Upper lobe of left lung (tissue), 6 donors: ENCODE results near the gene B3GALT2. TPM values are rescaled to one million over a fixed set of nuclear protein-coding genes. Genes with fewer than 3 reads are reported as not detected.

Experiments used
- ATAC-seq, 2 donors: fragments of 200-7000 bp; cut with Tn5 transposase; one replicate each; pipeline ENCODE4 v1.9.1; 2022; ENCODE audit warnings: mild to moderate bottlenecking in 2 of 2, moderate library complexity in 2 of 2; ENCODE audit not compliant: low FRiP score in 2 of 2
- DNase-seq, 2 donors: peaks; one replicate each; pipeline ENCODE4 v3.0.0-alpha.2; 2019 to 2020
- H3K27ac ChIP-seq, 4 donors: fragments of 200-600 bp; sonication (generic); one replicate each; pipeline ENCODE4 v1.5.1; 2016 to 2019
- H3K27me3 ChIP-seq, 4 donors: fragments of 200-600 bp; sonication (generic); one replicate each; pipeline ENCODE4 v1.5.1; 2017 to 2019
- H3K36me3 ChIP-seq, 4 donors: fragments of 200-600 bp; sonication (generic); one replicate each; pipeline ENCODE4 v1.5.1; 2016 to 2019
- H3K4me1 ChIP-seq, 4 donors: fragments of 200-600 bp; sonication (generic); one replicate each; pipeline ENCODE4 v1.5.1; 2018 to 2019
- H3K4me3 ChIP-seq, 4 donors: fragments of 200-600 bp; sonication (generic); one replicate each; pipeline ENCODE4 v1.5.1; 2017 to 2019; ENCODE audit warnings: mild to moderate bottlenecking in 2 of 4, moderate library complexity in 1 of 4
- H3K9me3 ChIP-seq, 4 donors: fragments of 200-600 bp; sonication (generic); one replicate each; pipeline ENCODE4 v1.5.1; 2018 to 2019
- EP300 ChIP-seq, 4 donors: sonication (generic); formaldehyde crosslinking; IDR thresholded peaks; one replicate each; pipeline ENCODE4 v1.5.1; 2017; ENCODE audit warnings: antibody characterized with exemption in 4 of 4, control low read depth in 2 of 4
- POLR2A ChIP-seq, 4 donors: fragments of 450-650 bp; IDR thresholded peaks; one replicate each; pipeline ENCODE4 v1.5.1; 2016 to 2017; ENCODE audit warnings: antibody characterized with exemption in 4 of 4, mild to moderate bottlenecking in 2 of 4
- POLR2AphosphoS5 ChIP-seq, 2 donors: sonication (generic); formaldehyde crosslinking; IDR thresholded peaks; one replicate each; pipeline ENCODE4 v1.5.1; 2017; ENCODE audit warnings: antibody characterized with exemption in 2 of 2
- WGBS, 2 donors: methylation state at CpG; one replicate each; pipeline ENCODE4 v1.1.5; 2017 to 2018; 5-methylcytosine and 5-hydroxymethylcytosine counted together
- total RNA-seq, 6 donors: library from RNA; depleted of rRNA in 4 of 6; stranded (reverse); fragments of >200 nt in 4 of 6; gene quantifications; one replicate each; pipeline versions ENCODE4 v1.1.0 to v1.2.1, GENCODE V29; 2016 to 2021
- TF ChIP-seq, protein P1 (sequence below), 6 experiments: fragments of 450-650 bp in 4 of 6; fragments of 200-600 bp in 2 of 6; sonication (generic) in 2 of 6; IDR thresholded peaks; one replicate each; pipeline ENCODE4 v1.5.1; 2016 to 2019; ENCODE audit warnings: antibody characterized with exemption in 6 of 6
- donor health status: DM: no; HTN: no; CAD: no; lungs with moderate emphysema.
- donor health status: DM: no; HTN: yes; CAD: no; lungs with severe emphysema.

Gene B3GALT2
- total RNA-seq, 6 donors from 2014 or later: 0.44 to 3.3 (median 1.5) TPM

DNA sequence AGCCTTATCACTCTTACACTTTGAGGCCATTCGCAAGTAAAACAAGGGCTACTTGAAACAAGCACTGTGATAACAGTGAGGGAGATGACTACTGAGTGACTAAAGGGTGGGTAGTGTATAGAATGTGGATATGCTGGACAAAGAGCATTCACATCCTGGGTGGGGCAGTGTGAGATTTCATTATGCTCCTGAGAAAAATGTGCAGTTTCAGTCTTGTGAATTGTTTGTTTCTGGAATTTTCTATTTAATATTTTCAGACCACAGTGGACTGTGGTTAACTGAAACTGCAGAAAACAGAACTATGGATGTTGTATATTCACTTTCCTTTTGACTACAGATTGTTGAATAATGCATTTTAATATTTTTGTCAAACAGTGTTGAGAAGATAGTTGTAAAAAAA is 25.1 kb upstream of the B3GALT2 start:
- Histone ChIP-seq H3K36me3 (peaks cover 0 to 23% (median 0%) of the 10 kb centered on the region in 4 donors), H3K4me3 (no peak overlapping the region), H3K9me3 (peaks cover 0 to 8% (median 6%) of the 10 kb centered on the region in 4 donors), H3K27me3 (no peaks in the 10 kb centered on the region), H3K27ac (no peak overlapping the region), H3K4me1 (no peaks in the 10 kb centered on the region)
- 59 to 65% methylated on average over 1 of the region's 1 CpG for WGBS, 2 donors
- DNase-seq: no peak
- no peak for TF ChIP-seq EP300 (IDR thresholded peaks at IDR 0.05)
- TF ChIP-seq, protein P1, sequence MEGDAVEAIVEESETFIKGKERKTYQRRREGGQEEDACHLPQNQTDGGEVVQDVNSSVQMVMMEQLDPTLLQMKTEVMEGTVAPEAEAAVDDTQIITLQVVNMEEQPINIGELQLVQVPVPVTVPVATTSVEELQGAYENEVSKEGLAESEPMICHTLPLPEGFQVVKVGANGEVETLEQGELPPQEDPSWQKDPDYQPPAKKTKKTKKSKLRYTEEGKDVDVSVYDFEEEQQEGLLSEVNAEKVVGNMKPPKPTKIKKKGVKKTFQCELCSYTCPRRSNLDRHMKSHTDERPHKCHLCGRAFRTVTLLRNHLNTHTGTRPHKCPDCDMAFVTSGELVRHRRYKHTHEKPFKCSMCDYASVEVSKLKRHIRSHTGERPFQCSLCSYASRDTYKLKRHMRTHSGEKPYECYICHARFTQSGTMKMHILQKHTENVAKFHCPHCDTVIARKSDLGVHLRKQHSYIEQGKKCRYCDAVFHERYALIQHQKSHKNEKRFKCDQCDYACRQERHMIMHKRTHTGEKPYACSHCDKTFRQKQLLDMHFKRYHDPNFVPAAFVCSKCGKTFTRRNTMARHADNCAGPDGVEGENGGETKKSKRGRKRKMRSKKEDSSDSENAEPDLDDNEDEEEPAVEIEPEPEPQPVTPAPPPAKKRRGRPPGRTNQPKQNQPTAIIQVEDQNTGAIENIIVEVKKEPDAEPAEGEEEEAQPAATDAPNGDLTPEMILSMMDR (IDR thresholded peaks at IDR 0.05): no peak
- TF ChIP-seq POLR2A (IDR thresholded peaks at IDR 0.05): no peak
- no peak for TF ChIP-seq POLR2AphosphoS5 (IDR thresholded peaks at IDR 0.05)
- no peak for ATAC-seq

DNA sequence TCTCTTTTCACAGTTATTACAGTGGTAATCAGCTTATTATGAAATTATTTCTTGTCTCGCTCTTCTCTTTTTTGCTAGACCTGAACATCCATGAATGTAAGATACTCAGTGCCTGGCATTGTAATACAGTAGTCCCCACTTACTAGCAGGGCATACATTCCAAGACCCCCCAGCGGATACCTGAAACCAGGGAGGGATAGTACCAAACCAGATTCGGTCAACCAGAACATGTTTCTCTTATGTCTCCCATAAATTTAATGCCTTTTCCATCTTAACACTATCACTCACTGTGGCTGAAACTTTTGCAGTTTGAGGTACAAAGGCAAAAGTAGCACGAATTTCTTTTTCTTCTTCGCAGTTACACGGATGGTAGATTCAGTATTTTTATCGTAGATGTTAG is 24.6 kb upstream of the B3GALT2 start:
- Histone ChIP-seq H3K4me3 (no peak overlapping the region), H3K36me3 (peaks cover 0 to 23% (median 0%) of the 10 kb centered on the region in 4 donors), H3K4me1 (no peaks in the 10 kb centered on the region), H3K27me3 (no peaks in the 10 kb centered on the region), H3K27ac (no peak overlapping the region), H3K9me3 (peaks cover 0 to 8% (median 6%) of the 10 kb centered on the region in 4 donors)
- DNase-seq (no peak), ATAC-seq (no peak)
- TF ChIP-seq EP300 (IDR thresholded peaks at IDR 0.05) (no peak), POLR2A (IDR thresholded peaks at IDR 0.05) (no peak), POLR2AphosphoS5 (IDR thresholded peaks at IDR 0.05) (no peak)
- TF ChIP-seq, protein P1 (IDR thresholded peaks at IDR 0.05): no peak
- 93 to 95% methylated on average over 7 of the region's 7 CpGs for WGBS, 2 donors

DNA sequence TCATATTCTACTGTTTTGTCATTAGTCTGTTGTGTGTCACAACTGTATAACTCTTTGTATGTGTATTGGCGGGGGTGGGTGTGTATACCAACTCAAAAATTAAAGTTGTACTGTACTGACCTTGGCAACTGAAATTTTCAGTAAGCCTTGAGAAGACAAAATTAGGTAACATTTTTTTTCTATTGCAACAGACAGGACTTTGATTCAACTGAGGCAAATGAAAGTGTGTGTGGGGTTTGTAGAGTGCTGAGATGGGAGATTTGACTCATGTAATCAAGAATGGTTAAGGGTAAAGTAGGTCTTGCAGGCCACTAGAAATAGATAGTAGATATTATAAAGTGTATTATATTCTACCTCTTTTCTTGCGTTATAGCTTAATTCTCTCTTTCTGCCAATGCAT is 14.6 kb upstream of the B3GALT2 start:
- no peak for DNase-seq
- ATAC-seq: no peak
- WGBS, 2 donors: 96 to 97% methylated on average over 2 of the region's 2 CpGs
- Histone ChIP-seq H3K36me3 (no peaks in the 10 kb centered on the region), H3K4me1 (no peaks in the 10 kb centered on the region), H3K27ac (no peak overlapping the region), H3K9me3 (no peaks in the 10 kb centered on the region), H3K4me3 (no peak overlapping the region), H3K27me3 (no peaks in the 10 kb centered on the region)
- no peak for TF ChIP-seq POLR2A (IDR thresholded peaks at IDR 0.05)
- TF ChIP-seq EP300 (IDR thresholded peaks at IDR 0.05): no peak
- TF ChIP-seq, protein P1 (IDR thresholded peaks at IDR 0.05): no peak
- no peak for TF ChIP-seq POLR2AphosphoS5 (IDR thresholded peaks at IDR 0.05)

DNA sequence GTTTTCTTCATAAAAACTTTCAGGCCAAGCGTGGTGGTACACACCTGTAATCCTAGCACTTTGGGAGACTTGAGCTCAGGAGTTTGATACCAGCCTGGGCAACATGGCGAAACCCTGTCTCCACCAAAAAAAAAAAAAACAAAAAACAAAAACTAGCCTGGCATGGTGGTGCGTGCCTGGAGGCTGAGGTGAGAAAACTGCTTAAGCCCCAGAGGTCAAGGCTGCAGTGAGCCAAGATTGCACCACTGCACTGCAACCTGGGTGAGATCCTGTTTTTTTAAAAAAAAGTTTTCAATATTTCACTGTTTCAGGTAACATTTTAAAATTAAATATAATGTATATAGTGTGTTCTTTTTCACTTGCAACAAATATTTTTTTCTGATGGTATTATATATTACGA is 13.5 kb upstream of the B3GALT2 start:
- TF ChIP-seq POLR2AphosphoS5 (IDR thresholded peaks at IDR 0.05) (no peak), EP300 (IDR thresholded peaks at IDR 0.05) (no peak), POLR2A (IDR thresholded peaks at IDR 0.05) (no peak)
- TF ChIP-seq, protein P1 (IDR thresholded peaks at IDR 0.05): no peak
- no peak for ATAC-seq
- Histone ChIP-seq H3K4me3 (no peak overlapping the region), H3K27me3 (no peaks in the 10 kb centered on the region), H3K4me1 (no peaks in the 10 kb centered on the region), H3K27ac (no peak overlapping the region), H3K36me3 (no peaks in the 10 kb centered on the region), H3K9me3 (no peaks in the 10 kb centered on the region)
- 97% methylated on average over 4 of the region's 4 CpGs for WGBS, 2 donors
- DNase-seq: no peak

DNA sequence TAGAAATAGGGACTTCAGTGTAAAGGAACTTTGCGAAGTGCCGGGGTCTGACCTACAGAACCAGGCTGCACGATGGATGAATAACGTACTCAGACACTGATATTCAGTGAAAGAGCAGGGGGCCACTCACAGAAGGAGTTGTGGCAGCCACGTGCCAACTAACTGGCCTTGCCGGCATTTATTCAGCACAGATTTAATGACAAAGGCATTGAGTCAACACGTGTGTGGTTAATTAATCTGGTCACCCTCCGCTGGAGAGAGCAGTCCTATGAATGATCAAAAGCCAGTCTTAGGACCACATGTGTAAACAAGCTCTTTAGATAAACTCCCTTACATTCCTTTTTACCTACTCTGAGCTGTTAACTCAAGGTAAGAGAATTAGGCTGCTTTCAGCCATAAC is 6.2 kb upstream of the B3GALT2 start:
- H3K4me1 ChIP-seq: peaks cover 7 to 21% (median 11%) of the 10 kb centered on the region in 4 donors
- H3K4me3 ChIP-seq: no peak overlapping the region
- H3K27ac ChIP-seq: no peak overlapping the region
- ATAC-seq: no peak
- TF ChIP-seq EP300 (IDR thresholded peaks at IDR 0.05) (no peak), POLR2A (IDR thresholded peaks at IDR 0.05) (no peak), POLR2AphosphoS5 (IDR thresholded peaks at IDR 0.05) (no peak)
- TF ChIP-seq, protein P1 (IDR thresholded peaks at IDR 0.05): no peak
- WGBS, 2 donors: 97 to 99% methylated on average over 8 of the region's 8 CpGs
- no peak for DNase-seq
- peaks cover 0 to 6% (median 2%) of the 10 kb centered on the region in 4 donors for H3K9me3 ChIP-seq
- H3K36me3 ChIP-seq: no peaks in the 10 kb centered on the region
- no peaks in the 10 kb centered on the region for H3K27me3 ChIP-seq
